Stimulated activated CD4-positive, alpha-beta T cell treated with anti-CD3 and anti-CD28 coated beads, Interleukin-2, amount 100 ng/mL, for 24 hours (primary cell): ENCODE results near the gene CHCHD3.

Source experiments
- DNase-seq, 2 donors: peaks; one replicate each; pipeline ENCODE4 v3.0.0-alpha.2; 2020

Gene CHCHD3

GRCh38 chr7:133081599-133082389 is at the start of gene CHCHD3:
Gene CHCHD3 (minus strand): TSS chr7:133082090. CDS start chr7:133081937, 153 bp downstream.
- DNase-seq: peak; percentile 94 to 97

GRCh38 chr7:133130166-133130565 is 48.3 kb upstream of the CHCHD3 start:
- no peak for DNase-seq

- no peak for DNase-seq
Observed at GRCh38 chr7:133126422-133126821, 44.5 kb upstream of the CHCHD3 start.

GRCh38 chr7:133124974-133125373 is 43.1 kb upstream of the CHCHD3 start:
- DNase-seq: no peak

GRCh38 chr7:133121175-133121844 is 39.4 kb upstream of the CHCHD3 start:
- no peak for DNase-seq

GRCh38 chr7:133119067-133119466 is 37.2 kb upstream of the CHCHD3 start:
- no peak for DNase-seq

- DNase-seq: no peak
Observed at GRCh38 chr7:133118261-133118660, 36.4 kb upstream of the CHCHD3 start.

GRCh38 chr7:133117452-133117851 is 35.6 kb upstream of the CHCHD3 start:
- DNase-seq: no peak

- DNase-seq: no peak
Observed at GRCh38 chr7:133115596-133115995, 33.7 kb upstream of the CHCHD3 start.

- no peak for DNase-seq
Observed at GRCh38 chr7:133114519-133114918, 32.6 kb upstream of the CHCHD3 start.

- DNase-seq: no peak
Observed at GRCh38 chr7:133112976-133113375, 31.1 kb upstream of the CHCHD3 start.

- no peak for DNase-seq
Observed at GRCh38 chr7:133112335-133112734, 30.4 kb upstream of the CHCHD3 start.

- DNase-seq: no peak
Observed at GRCh38 chr7:133110312-133110711, 28.4 kb upstream of the CHCHD3 start.

GRCh38 chr7:133109816-133110215 is 27.9 kb upstream of the CHCHD3 start:
- DNase-seq: no peak

GRCh38 chr7:133108023-133108422 is 26.1 kb upstream of the CHCHD3 start:
- DNase-seq: no peak

GRCh38 chr7:133102276-133103060 is 20.6 kb upstream of the CHCHD3 start:
- no peak for DNase-seq

GRCh38 chr7:133099633-133100286 is 17.9 kb upstream of the CHCHD3 start:
- no peak for DNase-seq

GRCh38 chr7:133095119-133095671 is 13.3 kb upstream of the CHCHD3 start:
- DNase-seq: no peak

GRCh38 chr7:133091943-133092464 is 10.1 kb upstream of the CHCHD3 start:
- DNase-seq: no peak

GRCh38 chr7:133082390-133082766 is 488 bp upstream of the CHCHD3 start:
- DNase-seq: no peak

- peak; percentile 9 to 24 for DNase-seq
Observed at GRCh38 chr7:133081119-133081598, 731 bp downstream of the CHCHD3 start.

- DNase-seq: no peak
Observed at GRCh38 chr7:133079296-133079695, 2.6 kb downstream of the CHCHD3 start.
